ENCODE data around the gene PTBP1.
"Not testable (repeated sequence)": the region's sequence is repeated elsewhere in the genome, so short reads cannot be mapped to it uniquely, and the experiment has no call there.

Gene PTBP1

GRCh38 chr19:810077-810855 is 13.0 kb downstream of the PTBP1 start:
- no peak for DNase-seq (ENCODE audit: low read depth in 3 of 3)

DNA sequence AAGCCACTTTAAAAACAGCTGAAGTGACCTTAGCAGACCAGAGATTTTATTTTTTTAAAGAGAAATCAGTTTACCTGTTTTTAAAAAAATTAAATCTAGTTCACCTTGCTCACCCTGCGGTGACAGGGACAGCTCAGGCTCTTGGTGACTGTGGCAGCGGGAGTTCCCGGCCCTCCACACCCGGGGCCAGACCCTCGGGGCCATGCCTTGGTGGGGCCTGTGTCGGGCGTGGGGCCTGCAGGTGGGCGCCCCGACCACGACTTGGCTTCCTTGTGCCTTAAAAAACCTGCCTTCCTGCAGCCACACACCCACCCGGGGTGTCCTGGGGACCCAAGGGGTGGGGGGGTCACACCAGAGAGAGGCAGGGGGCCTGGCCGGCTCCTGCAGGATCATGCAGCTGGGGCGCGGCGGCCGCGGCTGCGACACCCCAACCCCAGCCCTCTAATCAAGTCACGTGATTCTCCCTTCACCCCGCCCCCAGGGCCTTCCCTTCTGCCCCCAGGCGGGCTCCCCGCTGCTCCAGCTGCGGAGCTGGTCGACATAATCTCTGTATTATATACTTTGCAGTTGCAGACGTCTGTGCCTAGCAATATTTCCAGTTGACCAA is 13.7 kb downstream of the PTBP1 start:
- DNase-seq (ENCODE audit: low read depth in 3 of 3): no peak

- no peak for DNase-seq (ENCODE audit: low read depth in 3 of 3)
Measured at GRCh38 chr19:811506-812048, 14.3 kb downstream of the PTBP1 start.

- DNase-seq (ENCODE audit: low read depth in 3 of 3): no peak
Measured at GRCh38 chr19:812049-812746, 14.9 kb downstream of the PTBP1 start.

DNA sequence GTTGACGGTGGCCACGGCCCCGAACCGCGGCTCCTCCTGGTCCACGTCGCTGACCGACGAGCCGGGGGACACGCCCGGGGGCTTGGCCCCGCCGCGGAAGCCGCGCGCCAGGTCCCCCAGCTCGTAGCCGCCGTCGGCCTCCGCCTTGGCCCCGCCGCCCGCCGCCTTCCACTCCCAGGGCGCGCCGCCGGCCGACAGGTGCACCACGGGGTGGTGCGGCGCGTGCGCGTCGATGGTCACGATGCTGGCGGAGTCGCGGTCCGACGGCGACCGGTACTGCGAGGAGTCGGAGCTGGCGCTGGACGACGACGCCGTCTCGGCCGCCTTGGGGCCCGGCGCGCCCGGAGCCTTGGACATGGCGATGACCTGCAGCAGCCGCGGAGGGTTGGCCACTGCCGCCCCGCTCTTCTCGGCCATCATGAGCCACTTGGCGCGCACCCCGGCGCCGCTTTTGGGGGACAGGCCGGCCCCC is 15.5 kb downstream of the PTBP1 start:
- DNase-seq (ENCODE audit: low read depth in 3 of 3): no peak

DNA sequence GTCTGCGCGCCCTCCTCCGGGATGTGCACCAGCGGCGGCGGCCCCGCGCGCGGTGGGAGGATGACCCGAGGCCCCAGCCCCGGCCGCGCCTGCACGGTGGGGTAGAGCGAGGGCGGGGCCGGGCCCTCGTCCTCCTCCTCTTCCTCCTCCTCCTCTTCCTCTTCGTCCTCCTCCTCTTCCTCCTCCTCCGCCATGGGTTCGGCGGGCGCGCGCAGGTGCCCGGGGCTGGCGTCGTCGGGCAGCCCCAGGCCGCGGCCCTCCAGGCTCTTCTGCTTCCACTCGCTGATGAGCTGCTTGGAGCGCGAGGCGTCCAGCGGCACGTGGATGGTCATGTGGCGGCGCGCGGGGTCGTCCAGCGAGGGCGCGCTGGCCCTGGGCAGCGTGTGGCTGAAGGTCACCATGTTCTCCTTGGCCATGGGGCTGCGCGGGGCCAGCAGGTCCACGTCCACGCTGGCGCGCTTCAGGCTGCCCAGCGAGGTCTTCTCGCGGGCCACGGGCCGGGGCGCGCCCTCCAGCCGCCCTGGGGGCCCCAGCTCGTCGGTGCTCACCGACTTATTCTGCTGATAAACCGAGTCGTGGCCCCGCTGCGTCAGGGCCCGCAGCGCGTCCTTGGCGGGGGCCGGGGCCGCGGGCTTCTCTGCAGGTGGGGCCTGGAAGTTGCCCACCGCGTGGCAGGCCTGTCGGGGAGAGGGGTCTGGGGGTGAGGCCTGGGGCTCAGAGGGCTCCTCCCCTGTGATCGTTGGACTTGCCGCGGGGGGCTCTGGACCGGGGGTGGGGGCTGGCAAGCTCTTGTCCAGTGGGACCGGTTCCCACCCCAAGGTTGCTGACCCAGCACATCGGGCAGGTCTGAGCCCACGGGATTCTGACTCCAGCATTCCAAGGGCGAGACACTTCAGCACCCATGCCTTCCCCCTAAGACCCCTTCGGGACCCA is 16.2 kb downstream of the PTBP1 start:
- DNase-seq (ENCODE audit: low read depth in 3 of 3): no peak

- DNase-seq (ENCODE audit: low read depth in 3 of 3): no peak
Measured at GRCh38 chr19:814152-815078, 17.2 kb downstream of the PTBP1 start.

- DNase-seq (ENCODE audit: low read depth in 3 of 3): no peak
Measured at GRCh38 chr19:815079-815774, 18.0 kb downstream of the PTBP1 start.

- no peak for DNase-seq (ENCODE audit: low read depth in 3 of 3)
Measured at GRCh38 chr19:815775-816499, 18.7 kb downstream of the PTBP1 start.

DNA sequence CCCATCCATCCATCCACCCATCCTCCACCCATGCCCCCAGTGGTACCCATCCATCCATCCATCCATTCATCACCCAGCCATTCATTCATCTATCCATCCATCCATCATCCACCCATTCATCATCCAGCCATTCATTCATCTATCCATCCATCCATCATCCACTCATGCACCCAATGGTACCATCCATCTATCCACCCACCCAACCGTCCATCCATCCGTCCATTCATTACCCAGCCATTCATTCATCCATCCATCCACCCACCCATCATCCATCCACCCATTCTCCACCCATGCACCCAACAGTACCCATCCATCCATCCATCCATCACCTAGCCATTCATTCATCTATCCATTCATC is 19.2 kb downstream of the PTBP1 start:
- no peak for DNase-seq (ENCODE audit: low read depth in 3 of 3)

GRCh38 chr19:820212-820611 is 23.0 kb downstream of the PTBP1 start:
- not testable (repeated sequence) for DNase-seq (ENCODE audit: low read depth in 3 of 3)

DNA sequence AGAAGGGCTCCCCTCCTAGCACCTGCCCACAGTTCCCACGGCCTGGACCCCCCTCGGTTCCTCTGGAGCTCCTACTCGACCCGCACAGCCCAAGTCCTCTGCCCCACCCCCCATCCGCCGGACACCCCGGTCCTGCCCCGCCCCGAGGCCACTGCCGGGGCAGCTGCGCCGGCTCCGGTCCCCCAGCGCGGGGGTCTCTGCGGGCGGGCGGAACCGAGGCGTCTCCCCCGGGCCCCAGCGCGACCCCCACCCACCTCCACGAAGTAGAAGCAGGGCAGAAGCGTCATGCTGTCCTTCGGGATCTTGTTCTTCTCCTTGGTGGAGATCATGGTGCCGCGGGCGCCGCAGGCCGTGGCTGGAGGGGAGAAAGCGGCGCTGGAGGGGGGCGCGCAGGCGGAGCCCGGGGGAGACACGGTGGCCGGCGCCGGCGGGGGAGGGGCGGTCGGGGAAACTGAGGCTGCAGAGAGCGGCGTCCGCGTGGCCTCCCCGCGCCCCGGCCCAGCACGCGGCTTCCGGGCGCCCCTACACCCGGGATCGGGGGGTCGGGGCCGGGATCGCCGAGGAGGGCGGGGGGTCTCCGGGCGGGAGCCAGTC is 24.1 kb downstream of the PTBP1 start:
- no peak for DNase-seq (ENCODE audit: low read depth in 3 of 3)

DNA sequence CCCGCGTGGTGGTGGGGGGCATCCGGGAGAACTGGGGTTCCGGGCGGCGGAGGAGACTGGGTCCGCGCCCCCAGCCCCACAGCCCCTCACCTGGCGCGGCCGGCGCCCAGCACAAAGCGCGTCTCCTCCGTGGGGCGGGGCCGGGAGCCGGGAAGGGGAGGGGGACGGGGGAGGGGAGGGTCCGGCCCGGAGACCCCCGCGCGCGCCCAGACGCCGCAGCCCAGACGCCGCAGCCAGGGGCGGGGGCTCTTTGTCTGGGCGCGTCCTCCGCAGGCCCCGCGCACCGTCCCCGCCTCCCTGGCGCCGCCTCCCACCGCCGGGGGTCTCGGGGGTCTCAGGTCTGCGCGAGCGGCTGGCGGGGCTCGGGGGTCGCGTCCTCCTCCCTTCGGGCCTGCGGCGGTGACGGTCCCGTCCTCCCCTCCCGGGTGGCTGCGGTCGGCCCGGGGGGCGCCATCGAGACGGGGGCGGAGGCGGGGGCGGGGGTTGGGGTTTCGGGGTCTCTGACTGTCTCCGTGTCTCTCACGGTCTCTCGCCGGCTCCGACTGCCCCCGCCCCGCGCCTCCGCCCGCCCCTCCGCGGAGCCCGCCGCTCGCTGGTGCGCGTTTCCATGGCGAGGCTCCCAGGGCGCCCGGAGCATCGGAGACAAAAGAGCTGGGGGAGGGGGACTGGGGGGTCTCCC is 24.7 kb downstream of the PTBP1 start, which contains the start of gene PLPPR3:
PLPPR3 (minus strand) TSS at position 131 of the 679 bp plus-strand sequence. CDS start 396 bp downstream, outside the sequence.
- no peak for DNase-seq (ENCODE audit: low read depth in 3 of 3)

GRCh38 chr19:823565-824121 is 26.4 kb downstream of the PTBP1 start:
- no peak for DNase-seq (ENCODE audit: low read depth in 3 of 3)

DNA sequence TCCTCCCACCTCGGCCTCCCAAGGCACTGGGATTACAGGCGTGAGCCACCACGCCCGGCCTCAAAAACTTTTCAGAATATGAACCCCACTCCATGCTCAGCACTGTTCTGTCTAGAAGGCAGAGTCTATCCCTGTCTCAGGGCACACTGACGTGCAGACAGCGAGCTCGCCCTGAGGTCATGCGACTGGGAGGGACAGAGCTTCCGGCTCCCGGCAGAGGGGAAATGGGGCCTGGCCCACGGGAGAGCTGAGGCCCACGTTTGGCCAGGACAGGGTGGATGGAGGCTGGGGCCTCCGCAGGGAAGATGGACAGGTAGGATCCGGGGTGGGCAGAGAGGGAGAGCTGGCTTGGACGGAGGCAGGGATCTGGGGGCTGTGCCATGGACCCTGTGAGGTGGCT is 27.6 kb downstream of the PTBP1 start:
- no peak for DNase-seq (ENCODE audit: low read depth in 3 of 3)

DNA sequence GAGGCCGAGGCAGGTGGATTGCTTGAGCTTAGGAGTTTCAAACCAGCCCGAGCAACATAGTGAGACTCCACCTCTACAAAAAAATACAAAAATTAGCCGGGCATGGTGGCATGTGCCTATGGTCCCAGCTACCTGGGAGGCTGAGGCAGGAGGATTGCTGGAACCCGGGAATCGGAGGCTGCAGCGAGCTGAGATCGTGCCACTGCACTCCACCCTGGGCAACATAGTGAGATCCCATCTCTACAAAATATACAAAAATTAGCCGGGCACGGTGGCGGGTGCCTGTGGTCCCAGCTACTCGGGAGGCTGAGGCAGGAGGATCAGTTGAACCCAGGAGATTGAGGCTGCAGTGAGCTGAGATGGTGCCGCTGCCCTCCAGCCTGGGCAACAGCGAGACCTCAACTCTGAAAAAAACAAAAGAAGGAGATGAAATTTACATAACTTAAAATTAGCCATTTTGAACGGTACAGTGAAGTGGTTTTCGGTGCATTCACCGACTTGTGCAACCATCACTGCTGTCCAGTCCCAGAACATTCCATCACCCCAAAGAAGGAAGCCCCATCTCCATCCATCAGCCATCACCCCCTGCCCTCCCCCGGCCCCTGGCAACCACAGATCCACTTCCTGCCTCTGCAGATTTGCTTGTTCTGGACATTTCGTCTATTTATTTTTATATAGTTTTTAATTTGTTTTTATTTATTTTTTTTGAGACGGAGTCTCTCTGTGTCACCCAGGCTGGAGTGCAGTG is 28.8 kb downstream of the PTBP1 start:
- DNase-seq (ENCODE audit: low read depth in 3 of 3): no peak

- DNase-seq (ENCODE audit: low read depth in 3 of 3): no peak
Measured at GRCh38 chr19:827314-827709, 30.1 kb downstream of the PTBP1 start.
